Measurements from ENCODE around the gene ESRRG. TPM values are rescaled to one million over a fixed set of nuclear protein-coding genes. Genes with fewer than 3 reads are reported as not detected.

The ESRRG gene
- total and polyA plus RNA-seq, 2 of the 8 experiments (the other 6 are each of a cell fraction or from before 2014, with no cell fraction given) = 0.59 to 1.4 TPM

DNA sequence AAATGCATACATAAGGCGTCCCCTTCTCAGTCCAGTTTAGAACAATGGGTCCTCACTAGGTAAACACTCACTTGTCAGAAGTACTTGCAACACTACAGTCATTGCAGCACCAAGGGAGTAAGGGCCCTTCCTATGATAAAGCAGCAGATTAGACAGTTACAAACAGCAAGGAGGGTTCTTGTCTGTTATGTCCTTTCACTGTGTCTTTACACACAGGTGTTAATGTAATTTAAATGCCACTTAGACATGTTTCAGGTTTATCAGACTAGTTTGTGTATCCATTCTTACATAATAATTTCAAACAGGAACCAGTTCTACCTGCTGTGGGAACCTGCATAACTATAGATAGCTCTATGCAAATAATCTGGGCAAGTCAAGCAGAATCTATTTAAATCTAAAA, 194.4 kb downstream of the ESRRG start (continued):
- TF ChIP-seq, protein P1, sequence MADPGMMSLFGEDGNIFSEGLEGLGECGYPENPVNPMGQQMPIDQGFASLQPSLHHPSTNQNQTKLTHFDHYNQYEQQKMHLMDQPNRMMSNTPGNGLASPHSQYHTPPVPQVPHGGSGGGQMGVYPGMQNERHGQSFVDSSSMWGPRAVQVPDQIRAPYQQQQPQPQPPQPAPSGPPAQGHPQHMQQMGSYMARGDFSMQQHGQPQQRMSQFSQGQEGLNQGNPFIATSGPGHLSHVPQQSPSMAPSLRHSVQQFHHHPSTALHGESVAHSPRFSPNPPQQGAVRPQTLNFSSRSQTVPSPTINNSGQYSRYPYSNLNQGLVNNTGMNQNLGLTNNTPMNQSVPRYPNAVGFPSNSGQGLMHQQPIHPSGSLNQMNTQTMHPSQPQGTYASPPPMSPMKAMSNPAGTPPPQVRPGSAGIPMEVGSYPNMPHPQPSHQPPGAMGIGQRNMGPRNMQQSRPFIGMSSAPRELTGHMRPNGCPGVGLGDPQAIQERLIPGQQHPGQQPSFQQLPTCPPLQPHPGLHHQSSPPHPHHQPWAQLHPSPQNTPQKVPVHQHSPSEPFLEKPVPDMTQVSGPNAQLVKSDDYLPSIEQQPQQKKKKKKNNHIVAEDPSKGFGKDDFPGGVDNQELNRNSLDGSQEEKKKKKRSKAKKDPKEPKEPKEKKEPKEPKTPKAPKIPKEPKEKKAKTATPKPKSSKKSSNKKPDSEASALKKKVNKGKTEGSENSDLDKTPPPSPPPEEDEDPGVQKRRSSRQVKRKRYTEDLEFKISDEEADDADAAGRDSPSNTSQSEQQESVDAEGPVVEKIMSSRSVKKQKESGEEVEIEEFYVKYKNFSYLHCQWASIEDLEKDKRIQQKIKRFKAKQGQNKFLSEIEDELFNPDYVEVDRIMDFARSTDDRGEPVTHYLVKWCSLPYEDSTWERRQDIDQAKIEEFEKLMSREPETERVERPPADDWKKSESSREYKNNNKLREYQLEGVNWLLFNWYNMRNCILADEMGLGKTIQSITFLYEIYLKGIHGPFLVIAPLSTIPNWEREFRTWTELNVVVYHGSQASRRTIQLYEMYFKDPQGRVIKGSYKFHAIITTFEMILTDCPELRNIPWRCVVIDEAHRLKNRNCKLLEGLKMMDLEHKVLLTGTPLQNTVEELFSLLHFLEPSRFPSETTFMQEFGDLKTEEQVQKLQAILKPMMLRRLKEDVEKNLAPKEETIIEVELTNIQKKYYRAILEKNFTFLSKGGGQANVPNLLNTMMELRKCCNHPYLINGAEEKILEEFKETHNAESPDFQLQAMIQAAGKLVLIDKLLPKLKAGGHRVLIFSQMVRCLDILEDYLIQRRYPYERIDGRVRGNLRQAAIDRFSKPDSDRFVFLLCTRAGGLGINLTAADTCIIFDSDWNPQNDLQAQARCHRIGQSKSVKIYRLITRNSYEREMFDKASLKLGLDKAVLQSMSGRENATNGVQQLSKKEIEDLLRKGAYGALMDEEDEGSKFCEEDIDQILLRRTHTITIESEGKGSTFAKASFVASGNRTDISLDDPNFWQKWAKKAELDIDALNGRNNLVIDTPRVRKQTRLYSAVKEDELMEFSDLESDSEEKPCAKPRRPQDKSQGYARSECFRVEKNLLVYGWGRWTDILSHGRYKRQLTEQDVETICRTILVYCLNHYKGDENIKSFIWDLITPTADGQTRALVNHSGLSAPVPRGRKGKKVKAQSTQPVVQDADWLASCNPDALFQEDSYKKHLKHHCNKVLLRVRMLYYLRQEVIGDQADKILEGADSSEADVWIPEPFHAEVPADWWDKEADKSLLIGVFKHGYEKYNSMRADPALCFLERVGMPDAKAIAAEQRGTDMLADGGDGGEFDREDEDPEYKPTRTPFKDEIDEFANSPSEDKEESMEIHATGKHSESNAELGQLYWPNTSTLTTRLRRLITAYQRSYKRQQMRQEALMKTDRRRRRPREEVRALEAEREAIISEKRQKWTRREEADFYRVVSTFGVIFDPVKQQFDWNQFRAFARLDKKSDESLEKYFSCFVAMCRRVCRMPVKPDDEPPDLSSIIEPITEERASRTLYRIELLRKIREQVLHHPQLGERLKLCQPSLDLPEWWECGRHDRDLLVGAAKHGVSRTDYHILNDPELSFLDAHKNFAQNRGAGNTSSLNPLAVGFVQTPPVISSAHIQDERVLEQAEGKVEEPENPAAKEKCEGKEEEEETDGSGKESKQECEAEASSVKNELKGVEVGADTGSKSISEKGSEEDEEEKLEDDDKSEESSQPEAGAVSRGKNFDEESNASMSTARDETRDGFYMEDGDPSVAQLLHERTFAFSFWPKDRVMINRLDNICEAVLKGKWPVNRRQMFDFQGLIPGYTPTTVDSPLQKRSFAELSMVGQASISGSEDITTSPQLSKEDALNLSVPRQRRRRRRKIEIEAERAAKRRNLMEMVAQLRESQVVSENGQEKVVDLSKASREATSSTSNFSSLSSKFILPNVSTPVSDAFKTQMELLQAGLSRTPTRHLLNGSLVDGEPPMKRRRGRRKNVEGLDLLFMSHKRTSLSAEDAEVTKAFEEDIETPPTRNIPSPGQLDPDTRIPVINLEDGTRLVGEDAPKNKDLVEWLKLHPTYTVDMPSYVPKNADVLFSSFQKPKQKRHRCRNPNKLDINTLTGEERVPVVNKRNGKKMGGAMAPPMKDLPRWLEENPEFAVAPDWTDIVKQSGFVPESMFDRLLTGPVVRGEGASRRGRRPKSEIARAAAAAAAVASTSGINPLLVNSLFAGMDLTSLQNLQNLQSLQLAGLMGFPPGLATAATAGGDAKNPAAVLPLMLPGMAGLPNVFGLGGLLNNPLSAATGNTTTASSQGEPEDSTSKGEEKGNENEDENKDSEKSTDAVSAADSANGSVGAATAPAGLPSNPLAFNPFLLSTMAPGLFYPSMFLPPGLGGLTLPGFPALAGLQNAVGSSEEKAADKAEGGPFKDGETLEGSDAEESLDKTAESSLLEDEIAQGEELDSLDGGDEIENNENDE (IDR thresholded peaks at IDR 0.05; ENCODE audit: insufficient replicate concordance, low read length) = no peak
- TF ChIP-seq HDAC6 (IDR thresholded peaks at IDR 0.05; ENCODE audit: low read depth, low read length) (no peak), CREB1 (IDR thresholded peaks at IDR 0.05) (no peak), POLR2A (IDR thresholded peaks at IDR 0.05; ENCODE audit: control extremely low read depth in 1 of 2, low read depth in 2 of 2, low read length in 2 of 2) (no peak), TCF12 (IDR thresholded peaks at IDR 0.05; ENCODE audit: low read depth, low read length) (no peak), KDM5A (IDR thresholded peaks at IDR 0.05; ENCODE audit: low read length) (no peak), RNF2 (IDR thresholded peaks at IDR 0.05; ENCODE audit: borderline replicate concordance, low read depth, low read length, missing control alignments, poor library complexity, severe bottlenecking) (no peak), BACH1 (IDR thresholded peaks at IDR 0.05; ENCODE audit: low read length) (no peak), BRCA1 (IDR thresholded peaks at IDR 0.05; ENCODE audit: low read depth, low read length) (no peak), TBP (IDR thresholded peaks at IDR 0.05; ENCODE audit: low read depth, low read length) (no peak), RBBP5 (IDR thresholded peaks at IDR 0.05; ENCODE audit: borderline replicate concordance, low read depth, low read length) (no peak), GABPA (IDR thresholded peaks at IDR 0.05; ENCODE audit: borderline replicate concordance, insufficient read depth, low read length) (no peak), BCL11A (IDR thresholded peaks at IDR 0.05; ENCODE audit: low read depth in 2 of 2, low read length in 2 of 2) (no peak)

Data from H1 (cell line).